G401.6 (cell line): Measurements from ENCODE around the gene SYT8.

Experiments
- FAIRE-seq: peaks from 2 replicates; lab custom pipeline; 2012; peaks lifted over from hg19 to GRCh38; lab: Jason Lieb, UNC

SYT8 gene

DNA sequence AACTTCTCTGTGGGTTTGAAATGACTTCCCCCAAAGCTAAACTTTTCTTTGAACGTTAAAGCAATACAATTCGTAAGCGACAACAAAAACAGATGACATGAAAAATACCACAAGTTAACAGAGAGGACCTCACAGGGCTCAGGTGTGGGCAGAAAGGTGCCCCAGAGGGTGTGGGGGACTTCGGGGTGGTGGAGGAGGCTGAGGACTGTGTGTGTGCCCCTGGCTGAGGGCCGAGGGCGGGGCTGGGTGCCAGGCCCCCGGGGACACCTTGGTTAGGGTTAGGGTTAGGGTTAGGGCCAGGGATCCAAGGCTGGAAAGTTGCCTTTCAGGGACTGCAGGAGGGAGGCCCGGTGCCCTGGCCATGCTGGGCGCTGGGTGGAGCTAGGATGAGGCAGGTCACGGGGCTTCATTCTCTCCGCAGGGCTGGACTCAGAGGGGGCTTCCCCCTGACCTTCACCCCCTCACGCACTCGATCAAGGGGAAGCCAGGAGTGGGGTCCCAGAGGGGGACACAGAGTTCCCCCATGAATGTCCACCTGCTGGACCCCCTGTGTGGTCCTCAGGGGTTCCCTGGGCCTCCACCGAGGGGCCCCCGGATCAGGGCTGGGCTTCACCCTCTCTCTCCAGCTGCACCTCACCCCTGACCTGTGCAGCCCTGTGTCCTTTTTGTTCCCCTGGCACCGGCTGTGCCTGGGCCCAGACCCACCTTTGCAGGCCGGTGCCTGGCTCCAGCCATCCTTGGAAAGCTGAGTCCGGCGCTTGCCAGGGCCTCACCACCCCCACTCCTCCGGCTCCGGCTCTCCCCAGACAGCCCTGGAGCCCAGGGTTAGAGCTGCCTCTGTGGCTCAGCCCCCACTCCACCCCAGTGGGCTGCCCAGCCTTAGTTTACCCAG is 11.0 kb downstream of the SYT8 start:
- no peak for FAIRE-seq

DNA sequence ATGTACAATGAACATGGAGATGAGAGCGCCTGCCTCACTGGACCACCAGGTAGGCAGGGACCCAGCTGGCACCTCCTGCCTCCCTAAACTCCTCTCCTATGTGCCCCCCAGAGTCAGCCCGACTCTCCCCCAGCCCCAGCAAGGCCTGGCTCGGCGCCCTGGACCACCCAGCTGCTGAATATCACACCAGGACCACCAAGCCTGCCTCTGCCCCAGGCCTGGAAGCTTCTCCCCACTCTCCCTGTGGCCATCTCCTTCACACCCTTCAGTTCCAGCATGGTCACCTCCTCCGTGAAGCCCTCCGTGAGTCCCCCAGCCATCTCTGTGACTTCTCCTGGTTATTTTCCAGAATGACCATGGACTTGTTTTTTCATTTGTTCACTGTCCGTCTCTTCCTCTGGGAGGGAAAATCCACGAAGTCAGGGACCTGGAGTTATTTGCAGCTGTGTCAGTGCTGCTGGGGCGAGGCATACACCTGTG is 11.7 kb downstream of the SYT8 start:
- no peak for FAIRE-seq

GRCh38 chr11:1847006-1847735 is 12.4 kb downstream of the SYT8 start:
- no peak for FAIRE-seq

DNA sequence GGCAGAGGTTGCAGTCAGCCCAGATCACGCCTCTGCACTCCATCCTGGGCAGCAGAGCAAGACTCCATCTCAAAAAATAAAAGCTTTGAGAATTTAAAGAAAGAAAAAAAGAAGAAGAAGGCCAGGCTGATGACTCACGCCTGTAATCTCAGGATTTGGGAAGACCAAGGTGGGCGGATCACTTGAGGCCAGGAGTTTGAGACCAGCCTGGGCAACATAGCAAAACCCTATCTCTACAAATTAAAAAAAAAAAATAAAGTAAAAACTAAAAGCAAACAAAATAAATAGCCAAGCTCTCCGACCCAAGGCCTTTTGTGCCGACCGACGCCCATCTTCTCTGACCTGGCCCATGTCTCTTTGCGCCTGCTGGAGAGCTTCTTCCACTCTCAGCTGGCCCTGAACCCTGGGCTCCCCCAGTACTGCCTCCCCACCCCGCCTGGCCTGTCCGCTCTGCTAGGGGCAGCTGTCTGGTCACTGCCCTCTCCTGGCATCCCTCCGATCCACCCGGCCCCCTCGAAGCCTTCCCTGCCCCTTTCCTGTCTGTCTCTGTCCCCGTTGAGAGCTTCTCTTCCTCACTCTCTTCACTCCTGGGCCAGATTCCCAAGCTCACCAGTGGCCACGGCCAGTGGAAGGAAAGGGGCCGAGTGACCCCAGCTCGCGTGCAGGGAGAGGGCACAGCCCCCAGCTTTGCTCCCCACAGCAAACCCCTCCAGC is 13.3 kb downstream of the SYT8 start:
- FAIRE-seq = no peak

GRCh38 chr11:1848640-1849430 is 14.0 kb downstream of the SYT8 start:
- FAIRE-seq = no peak

DNA sequence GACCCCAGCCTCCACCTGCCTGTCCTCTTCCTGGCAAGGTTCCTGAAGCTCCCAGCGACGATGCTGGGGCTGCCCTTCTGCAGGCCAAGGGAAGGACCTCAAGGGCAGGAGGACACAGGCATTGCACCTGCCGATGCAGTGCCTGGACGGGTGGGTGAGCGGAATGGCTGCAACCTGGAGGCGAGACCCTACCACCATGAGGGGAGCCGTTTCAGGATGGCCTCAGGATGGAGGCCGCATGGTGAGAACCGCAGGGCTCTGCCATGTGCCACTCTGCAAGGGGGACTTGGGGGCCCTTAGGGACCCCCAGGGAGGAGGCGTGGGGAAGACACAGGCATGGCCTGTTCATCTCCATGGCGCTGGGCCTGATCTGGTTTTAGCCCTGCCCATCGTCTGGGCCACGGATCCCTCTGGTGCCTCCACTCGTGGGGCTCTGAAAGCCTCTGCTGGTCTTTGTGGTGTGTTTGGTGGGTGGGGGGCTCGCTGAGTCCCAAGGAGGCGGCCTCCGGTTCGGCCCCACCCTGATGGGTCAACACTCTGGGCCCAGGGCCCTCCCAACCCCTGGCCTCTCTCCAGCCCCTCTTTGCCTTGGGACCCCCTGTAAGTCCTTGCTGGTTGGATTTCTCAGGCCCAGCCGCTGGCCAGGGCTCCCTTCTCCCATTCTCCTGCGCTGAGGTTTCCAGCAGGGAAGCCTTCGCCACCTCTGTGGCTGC is 16.8 kb downstream of the SYT8 start:
- no peak for FAIRE-seq

GRCh38 chr11:1852271-1852876 is 17.6 kb downstream of the SYT8 start:
- FAIRE-seq = no peak

DNA sequence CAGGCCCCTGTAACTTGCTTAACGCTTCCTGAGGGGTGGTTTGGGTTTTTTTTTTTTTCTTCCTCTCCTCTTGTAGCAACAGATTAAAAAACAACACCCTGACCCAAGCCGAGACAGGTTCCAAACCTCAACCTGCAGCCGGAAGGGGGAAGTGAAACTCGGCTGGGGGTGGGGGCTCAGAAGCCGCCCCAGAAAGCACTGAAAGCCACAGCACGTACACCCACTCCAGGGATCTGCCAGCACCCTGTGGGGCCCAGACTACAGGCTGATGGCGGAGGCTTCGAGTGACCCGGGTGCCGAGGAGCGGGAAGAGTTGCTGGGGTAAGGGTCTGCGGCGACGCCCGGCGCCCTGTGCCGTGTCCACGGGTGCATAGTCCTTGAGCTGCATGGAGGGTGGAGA is 18.1 kb downstream of the SYT8 start, which contains the start of gene LSP1:
Gene LSP1 (plus strand): TSS at position 208 of the 400 bp plus-strand sequence. CDS start 61 bp downstream, at position 269.
- no peak for FAIRE-seq

DNA sequence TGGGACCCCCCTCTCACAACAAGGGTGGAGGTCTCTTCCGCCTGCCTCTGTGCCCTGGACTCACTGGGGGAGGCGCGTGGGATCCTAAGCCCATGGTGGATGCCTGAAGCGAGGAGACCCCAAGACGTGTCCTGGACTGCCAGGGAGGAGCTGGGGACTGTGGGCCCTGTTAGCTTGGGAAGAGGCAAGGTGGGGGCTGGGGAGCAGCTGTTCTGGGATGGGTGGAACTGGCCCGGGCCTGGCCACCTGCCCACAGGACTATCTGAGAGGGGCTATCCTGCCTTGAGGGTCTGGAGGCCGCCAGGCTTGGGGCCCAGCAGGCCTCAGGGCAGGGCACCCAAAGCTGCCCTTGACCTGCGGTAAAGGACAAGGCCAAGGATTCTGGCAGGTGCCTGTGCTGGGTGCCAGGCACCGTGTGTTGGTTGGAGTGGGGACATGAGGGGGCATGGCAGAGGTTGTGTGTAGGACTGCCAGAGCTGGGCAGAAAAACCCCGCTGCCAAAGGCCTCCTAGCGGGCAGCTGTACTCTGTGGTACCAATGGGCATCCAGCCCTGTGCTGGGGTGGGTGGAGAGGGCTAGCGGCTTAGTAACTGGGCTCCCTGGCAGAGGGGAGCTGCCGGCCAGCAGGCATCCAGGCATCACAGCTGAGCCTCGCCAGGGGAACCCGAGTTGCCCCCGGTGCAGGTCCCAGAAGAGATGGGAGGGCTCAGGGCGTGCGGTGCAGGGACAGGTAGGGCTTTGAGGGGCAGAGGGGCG is 18.8 kb downstream of the SYT8 start:
- FAIRE-seq = no peak

GRCh38 chr11:1854132-1854948 is 19.6 kb downstream of the SYT8 start:
- no peak for FAIRE-seq

DNA sequence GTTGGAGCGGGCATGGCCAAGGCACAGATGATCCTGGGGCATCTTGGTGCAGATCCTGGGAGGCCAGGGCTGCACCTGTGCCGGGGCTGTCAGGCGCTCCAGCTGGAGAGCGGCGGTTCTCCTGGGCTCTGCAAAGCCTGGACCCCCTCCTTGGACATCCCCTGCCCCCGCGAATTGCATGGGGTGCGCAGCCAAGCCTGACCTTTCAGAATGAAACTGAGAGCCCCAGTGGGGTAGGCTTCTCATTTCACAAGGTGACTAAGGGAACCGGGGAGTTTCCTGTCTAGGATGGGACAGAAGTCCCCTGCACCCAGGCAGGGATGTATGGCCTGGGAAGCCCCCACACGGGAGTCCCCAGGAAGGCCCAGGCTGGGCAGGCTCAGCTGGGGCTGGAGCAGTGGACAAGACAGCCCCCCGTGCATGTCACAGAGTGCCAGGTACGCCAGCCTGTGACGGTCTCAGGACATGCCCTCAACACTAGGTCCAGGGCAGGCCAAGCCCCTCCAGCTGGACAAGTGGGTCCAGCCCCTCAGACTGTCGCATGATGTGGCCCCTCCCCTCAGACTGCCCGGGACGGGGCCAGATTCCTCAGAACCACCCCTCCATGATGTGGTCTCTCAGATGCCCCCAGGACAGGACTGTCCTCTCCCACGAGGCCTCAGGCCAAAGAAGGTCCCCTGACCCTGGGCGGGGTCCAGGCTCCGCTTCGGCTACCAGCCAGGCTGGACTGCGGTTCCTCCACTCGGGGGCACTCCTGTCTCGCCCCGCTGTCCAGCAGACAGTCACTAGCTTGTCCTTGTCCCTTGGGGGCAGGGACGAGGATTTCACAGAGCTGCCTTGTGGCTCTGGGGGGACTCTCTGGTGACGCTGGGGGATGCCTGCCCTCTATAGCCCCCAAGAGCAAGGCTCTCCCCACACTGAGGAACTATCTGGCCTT is 20.4 kb downstream of the SYT8 start:
- no peak for FAIRE-seq

DNA sequence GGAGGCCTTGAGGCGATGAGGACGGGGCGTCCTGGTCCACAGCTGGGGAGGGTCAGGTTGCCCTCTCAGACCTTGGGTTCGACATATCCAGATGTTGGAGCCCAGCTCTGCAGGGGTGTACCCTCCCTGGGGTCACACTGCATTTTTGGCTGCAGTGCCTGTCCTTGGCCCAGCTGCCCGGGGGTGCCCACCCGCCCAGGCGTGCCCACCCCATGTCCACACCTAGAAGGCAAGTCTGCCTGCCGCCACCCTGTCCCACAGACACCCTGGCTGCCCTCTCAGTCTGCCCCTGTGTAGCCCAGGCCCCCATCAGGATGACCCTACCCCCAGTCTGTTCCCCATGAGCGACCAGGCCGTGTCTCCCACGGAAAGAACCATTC is 21.1 kb downstream of the SYT8 start:
- FAIRE-seq = no peak

GRCh38 chr11:1856306-1857005 is 21.7 kb downstream of the SYT8 start:
- no peak for FAIRE-seq

DNA sequence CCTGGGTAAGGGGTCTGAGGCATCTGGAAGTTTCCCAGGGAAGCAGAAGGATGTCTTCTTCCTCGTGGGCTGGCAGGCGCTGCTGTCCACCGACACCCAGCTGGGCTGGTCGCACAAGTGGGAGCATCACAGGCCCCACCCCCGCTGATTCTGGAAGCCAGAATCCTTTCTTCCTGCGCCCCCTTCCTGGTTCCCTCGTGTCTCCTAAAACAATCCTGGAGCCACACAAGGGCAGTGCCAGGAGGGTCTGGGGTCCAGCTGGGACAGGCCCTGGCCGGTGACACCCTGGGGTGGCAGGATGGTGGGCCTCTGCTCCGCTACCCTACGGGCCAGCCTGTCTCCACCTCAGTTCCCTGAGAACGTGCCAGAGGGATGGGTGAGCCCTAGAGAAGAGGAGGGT is 22.3 kb downstream of the SYT8 start:
- no peak for FAIRE-seq

DNA sequence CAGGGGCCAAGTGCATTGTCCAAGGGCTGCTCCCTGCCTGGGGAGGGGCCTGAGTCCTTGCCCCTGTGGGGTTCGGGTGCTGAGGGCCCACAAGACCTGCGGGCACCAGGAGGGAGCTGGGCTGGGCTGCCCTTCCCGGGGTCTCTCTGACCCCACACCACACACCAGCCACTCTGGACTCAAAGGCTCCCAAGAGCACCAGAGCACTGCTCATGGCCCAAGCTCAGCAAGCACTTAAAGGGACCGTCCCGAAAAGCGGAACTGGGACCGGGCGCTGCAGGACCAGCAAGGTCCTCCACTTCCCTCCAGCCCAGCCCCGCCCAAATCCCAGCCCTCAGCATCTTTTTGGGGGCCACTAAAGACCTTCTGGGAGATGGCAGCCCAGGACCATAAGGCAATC is 23.4 kb downstream of the SYT8 start:
- FAIRE-seq = no peak

- no peak for FAIRE-seq
Observed at GRCh38 chr11:1858576-1858975, 23.8 kb downstream of the SYT8 start.

DNA sequence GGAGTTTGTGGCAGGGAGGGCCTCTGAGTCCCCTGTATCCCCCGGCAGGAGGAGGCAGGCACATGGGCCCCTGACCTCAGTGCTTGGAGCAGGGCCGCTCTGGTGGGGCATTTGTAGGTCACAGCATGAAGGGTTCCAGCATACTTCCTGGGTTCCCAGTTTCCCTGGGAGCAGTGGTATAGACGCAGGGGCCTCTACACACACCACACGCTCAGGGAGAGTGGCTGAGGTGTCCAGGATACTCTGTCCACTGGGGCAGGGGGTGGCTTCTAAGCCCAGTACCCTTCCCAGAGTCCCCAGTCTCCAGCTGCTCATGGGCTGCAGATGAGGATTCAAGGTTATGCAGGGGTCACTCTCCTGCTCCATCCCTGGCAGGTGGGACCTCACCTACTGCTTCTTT is 24.2 kb downstream of the SYT8 start:
- no peak for FAIRE-seq
